NCI-H1417 (cell line): ENCODE measurements around the gene ADGRF5.
A peak's percentile ranks its signal among the peaks of the same experiment; 100 is the strongest.

Experiments used
- DNase-seq, 3 experiments: peaks; one replicate each; lab custom pipeline; 2025; lab: John Stamatoyannopoulos, UW

The ADGRF5 gene

DNA sequence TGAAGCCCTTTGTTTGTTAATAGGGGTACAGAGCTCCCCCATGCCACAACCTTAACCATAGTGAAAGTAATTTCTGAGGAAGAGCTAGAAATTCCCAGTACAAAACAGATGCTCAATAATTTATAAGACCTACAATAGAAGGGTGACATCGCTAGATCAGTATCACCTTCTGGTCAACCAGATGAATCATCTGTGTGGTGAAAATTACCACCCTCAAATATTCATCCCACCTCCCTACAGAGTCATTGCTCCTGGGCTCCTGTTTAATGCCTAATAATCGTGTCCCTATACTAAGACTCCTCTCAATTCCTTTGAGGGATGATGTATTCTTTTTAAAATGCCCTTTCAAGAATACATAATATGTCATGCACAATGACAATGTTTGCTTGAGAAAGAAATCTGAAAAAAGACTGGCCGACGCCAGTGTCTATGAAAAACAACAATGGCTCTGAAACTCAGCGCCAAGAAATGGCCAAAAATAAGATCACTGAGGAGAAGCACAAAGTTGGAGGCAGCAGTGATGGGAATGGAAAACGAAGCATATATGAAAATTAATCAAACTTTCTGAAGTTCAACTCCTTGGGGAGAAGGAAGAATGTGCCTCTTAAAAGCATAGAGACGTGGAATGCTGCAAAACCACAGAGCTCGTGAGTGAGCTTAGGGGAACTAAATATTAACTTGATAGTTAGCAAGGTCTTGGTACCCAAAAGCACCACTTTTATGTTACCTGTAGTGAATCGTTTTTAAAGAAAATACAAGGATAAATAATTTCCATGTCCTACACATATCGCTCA, 11.0 kb upstream of the ADGRF5 start:
- DNase-seq = no peak

DNA sequence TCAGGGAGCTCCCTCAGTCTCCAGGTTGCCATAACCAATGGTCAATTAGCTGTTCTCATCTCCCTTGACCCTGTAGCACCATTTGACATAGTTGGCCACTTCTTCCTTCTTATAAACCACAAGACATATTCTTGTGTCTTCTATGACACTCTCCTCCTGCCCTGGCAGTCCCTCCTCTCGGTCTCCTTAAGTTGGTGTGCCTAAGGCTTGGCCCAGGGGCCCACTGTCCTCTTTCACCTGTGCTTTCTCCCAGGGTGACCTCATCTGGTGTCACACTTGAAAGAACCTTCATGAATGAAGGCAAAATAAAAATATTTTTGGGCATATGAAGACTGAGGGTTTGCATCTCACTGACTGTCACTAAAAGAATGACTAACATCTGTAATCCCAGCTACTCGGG, 9.7 kb upstream of the ADGRF5 start:
- no peak for DNase-seq

DNA sequence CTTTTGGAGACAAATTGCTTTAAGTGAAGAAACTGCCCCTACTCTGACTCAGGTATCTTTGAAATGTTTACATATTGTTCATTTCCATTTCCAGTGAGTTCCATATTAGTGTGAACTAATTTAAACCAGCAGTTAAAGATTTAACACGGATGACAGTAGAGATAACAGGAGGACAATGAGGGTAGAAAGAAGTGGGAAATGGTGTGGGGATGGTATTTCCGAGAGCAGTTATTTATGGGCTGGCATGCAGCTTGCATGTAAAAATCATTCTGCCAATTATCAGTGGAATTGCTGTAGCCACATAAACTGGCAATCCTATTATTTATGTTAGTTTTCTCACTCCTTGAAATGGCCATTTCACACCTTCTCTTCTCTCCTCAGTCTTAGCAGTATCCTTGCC, 8.6 kb upstream of the ADGRF5 start:
- DNase-seq = no peak

DNA sequence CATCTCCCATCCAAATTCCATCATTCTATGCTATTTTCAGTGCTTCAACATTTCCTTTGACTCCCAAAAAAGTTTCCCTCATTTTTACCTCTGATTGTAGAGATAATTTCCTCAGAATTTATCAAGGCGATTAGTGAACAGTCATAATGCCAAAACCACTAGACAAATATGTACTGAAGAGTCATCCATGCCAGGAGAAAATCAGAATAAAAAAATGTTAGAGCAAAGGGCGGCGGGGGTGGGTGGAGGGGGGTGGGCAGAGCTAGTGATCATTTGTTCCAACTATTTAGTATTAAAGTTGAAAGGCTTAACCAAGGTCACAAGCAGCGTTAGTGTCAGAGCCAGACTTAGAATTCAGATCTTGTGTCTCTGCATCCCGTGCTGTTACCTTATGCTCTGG, 5.3 kb upstream of the ADGRF5 start:
- DNase-seq = no peak

DNA sequence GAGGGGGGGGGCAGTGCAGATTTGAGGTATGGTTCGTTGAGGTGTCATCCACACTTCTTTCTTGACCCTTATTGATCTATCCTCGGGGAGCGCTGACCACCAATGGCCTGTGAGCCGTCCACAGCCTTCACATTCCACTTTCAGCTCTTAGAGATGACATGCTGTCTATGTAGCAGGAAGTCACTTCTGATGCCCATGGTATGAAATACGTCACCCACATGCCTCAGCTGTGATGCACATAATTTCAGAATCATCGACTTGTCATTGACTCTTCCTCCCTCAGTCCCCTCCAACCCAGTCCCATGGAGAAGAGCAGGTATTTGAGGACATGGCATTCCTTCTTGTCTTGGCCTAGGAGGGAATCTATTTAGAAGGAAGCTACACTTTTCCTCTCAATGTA, 4.7 kb upstream of the ADGRF5 start:
- no peak for DNase-seq

DNA sequence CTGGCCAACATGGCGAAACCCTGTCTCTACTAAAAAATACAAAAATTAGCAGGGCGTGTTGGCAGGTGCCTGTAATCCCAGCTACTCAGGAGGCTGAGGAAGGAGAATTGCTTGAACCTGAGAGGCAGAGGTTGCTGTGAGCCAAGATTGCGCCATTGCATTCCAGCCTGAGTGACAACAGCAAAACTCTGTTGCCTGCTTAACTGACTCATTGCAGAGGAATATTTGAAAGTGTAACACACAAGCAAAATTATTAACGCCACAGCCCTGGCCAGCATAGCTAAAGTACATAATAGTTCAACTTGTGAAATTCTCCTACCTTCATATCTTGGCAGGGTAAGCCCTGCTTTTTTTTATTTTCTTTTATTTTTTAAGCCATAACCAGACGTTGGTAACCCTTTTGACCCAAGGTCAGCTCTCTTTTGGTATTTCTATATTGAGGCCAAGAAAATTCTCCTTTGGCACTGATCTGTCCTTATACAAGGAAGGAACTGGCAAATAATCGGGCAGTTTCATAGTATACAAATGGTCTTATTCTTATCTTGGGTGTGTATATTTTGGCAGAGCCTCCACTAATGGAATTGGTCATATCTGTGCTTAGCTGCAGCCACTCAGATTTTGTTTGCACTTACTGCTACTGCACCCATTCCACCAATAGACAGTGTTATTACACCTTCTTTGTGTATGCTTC, 4.0 kb upstream of the ADGRF5 start:
- no peak for DNase-seq

DNA sequence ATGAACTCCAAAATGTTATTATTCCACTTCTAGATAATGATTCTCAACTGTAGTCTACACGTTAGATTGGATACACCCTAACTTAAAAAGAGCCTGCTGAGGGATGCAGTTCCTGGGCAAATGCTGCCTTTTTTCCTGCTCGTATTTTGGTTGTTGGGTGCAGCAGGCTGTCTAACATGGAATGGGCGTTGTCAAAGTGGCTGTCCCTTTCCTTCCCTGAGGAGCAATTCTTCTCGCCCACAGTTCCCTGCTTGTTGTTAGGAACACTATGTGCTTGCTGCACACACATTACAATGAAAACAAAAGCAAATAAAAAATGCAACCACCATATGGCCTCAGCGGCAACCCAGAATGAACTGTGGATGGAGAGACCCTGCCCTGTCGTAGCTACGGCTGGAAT, 1.7 kb upstream of the ADGRF5 start:
- no peak for DNase-seq

DNA sequence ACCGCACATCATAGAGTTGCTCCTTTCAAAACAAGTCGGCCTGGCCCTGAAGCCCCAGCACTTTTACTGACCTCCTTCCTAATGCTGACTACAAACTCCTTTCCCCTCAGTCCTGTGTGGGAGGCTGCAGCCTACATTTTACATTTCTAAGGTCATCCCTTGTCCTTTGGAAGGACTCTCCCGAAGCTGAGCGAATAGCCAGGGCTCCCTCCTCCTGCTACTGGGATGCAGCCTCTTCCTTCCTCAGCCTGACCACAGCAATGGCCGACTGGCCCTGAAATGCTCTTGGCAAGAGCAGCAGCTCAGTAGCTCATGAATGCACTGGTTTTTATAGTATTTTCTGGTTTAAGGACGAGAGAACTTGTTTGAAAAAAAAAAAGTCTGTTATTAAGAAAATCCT, 679 bp downstream of the ADGRF5 start:
- DNase-seq = no peak

DNA sequence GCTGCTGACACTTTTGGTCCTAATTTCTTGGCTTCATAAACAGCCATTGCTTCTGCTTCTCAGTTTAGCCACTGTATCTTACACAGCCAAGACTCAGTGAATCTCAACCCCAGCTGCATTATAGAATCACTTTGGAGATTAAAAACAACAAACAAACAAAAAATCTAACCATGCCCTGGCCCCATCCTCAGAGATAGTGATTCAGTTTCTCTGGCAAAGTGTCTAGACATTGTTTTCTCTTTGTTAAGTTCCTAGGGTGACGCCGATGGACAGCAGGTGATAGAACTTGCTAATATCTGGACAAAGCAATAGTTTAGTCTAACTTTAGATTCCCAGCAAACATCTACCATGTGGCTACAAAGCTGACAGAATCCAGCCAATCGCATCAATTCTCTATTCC, 2.9 kb downstream of the ADGRF5 start:
- DNase-seq = no peak

DNA sequence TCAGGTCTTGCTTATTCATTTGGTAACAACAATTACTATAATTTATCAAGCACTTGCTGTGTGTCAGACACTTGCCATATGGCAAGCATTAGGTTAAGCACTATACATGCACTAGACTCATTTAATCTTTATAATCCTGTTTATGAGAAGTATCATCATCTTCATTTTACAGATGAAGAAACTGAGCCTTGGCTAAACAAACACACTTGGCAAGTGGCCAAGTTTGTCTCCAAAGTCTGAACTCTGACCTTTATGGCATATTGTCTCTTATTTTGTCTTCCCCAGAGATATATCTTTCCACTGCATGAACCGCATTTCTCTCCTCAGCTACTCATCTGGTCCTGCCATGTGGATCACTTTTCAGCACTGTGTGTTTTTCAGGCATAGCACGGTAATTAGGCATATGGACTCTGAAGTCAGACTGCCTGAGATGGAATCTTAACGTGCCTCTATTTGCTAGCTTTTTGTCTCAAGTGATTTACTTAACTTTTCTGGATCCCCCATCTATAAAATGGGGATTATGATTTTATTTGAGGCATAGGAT, 4.7 kb downstream of the ADGRF5 start:
- DNase-seq = peak in 1 of 3 experiments; percentile 49

DNA sequence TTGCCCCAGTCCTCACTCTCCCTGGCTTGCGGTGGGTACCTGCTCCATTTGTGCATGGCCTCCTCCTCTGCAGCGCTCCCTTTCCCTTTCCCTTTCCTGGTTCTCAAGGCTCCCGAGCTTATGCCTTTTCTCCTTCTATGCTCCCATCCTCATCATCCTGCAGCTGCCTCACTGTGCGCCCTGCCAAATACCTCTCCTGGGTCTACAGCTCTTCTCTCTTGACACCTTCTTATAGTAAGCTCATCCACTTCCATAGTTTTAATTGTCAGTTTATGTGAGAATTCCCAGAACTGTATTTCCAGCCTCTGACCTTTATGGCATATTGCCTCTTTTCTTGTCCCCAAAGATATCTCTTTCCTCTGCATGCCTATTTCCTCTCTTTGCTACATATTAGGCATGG, 5.9 kb downstream of the ADGRF5 start:
- DNase-seq = no peak

DNA sequence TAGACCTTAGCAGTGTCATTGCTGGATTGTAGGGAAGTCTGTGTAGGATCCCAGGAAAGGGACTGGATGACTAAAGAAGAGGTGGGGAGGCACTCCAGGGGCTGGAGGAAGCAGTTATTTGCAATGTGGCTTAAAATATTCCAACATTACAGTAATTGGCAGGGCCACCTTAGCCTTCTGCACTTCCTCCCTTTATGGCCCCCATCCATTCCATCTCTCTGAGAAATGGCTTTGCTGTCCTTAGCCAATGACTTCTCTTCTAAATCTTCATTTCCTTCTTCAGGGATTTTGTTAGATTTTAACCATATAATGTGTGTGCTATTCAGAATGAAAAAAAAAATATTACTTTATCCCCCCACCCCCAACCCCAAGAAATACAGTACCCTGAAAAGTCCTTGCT, 6.4 kb downstream of the ADGRF5 start:
- no peak for DNase-seq

DNA sequence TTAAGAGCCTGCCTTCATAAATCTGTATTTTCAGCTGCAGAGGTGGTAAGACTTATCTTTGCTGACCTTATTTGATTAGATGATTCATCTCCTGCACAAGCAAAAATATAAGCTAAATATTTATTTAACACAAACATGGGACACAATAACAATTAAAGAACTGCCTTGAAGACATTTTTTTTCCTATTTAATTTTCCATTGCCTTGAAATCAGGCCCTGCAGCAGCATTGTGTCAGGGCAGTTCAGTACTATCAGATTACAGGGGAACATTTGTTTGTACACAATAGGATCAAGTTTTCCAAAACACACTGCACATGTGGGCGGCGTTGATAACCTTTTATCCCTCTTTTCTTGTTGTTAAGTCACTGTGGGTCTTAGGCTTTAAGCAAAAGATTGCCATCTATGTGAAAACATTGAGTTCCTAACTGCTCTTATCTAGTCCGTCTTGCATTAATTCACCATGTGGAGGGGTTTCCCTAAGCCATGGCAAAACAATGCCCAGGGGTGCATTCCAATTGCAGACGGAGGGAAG, 7.4 kb downstream of the ADGRF5 start:
- DNase-seq = no peak

DNA sequence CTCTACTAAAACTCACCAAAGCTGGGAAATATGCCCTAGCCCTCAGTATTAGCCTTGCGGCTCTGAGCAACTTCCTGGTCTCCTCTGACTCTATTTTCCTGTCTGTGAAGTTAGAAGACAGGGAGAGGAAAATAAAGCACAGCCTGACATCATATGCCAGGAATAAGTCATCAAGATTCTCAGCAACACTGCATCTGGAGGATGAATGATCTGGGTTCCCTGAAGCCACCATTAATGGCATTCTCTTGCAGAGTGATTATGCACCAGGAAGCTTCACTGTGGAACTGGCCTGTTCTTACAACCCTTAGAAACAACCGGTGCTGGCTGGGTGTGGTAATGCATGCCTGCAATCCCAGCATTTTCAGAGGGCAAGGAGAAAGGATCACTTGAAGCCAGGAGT, 12.4 kb downstream of the ADGRF5 start:
- DNase-seq = no peak

DNA sequence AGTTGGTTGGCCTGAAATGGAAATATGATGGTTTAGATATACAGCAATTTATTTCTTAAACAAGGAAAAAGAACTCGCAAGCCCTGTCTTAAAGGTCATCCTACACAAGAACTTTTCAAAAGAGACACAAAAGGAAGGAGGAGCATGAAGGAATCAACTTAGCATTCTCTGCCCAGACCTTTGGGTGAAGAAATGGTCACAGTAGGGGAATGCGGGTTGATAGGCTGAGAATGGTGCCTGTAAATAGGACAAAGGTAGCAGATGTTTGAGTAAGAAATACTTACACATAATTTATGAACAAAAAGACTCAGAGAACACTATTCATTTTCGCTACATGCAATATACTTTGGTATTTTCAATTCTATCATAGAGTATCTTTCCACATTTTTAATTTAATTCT, 15.0 kb downstream of the ADGRF5 start:
- no peak for DNase-seq

DNA sequence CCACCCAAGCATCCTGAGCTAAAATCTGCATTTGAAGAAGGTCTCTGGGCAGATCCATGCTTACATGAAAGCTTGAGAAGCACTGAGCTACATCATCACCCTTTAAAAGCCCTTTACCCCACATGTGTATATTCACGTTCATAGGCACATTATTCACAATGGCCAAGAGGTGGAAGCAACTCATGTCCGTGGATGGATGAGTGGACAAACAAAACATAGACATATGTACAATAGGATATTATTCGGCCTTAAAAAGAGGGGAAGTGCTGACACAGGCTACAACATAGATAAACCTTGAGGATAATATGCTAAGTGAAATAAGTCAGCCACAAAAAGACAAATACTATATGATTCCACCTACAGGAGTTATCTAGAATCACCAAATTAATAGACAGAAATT, 17.6 kb downstream of the ADGRF5 start:
- no peak for DNase-seq

DNA sequence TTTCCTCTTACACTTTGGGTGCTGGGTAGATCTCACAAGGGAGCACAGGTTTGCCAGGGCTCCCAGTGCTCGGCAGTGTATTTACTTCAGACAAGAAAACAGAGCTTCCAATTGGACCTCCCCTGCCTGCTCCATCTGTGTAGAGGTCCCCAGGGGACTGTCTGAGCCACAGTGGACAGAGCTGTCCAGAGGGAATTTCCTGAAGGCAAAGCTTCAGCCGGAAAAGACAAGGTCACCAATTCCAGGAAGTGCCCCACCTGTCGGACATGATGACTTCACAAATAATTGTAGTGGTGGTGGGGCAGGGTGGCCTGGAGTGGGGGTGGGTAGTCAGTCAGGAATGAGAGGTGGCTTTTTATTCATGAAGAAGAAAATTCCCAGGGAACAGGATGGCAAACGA, 18.6 kb downstream of the ADGRF5 start:
- DNase-seq = no peak

DNA sequence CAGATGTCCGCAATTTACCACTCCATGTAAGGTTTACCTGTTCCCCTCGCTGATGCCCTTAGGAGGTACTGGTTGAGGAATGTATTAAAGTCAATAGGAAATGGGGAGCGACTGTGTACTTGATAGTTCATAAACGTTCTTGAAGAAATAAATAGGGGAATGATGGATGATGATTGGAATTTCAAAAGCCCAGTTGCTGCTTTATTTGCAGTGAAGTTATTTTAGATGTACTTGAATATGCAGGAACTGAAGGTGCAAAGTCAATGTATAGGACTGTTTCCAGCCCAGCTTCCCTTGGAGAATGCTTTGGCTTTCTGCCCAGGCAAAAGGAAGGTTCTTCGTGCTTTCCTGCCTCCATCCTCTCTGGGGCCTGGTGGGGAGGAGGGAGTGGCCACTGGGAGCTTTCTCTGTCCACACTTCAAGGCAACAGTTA, 19.8 kb downstream of the ADGRF5 start:
- no peak for DNase-seq

DNA sequence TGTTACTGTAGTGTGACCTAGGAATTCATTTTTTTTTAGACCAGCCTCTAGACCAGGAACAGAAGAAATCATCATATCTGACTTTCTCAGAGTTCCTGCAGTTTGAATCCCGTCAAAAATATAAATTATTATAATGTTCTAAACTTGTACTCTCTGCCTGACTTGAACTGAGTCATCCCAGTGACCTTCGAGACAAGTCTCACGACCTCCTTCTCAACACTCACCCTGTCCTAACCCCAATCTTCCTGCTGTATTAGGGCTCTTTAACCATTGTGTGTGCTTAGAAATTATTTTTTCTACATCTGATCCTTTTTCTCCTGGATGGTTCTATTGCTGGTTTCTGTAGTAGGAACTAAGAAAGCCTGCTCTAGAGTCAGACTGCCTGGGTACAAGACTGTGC, 21.5 kb downstream of the ADGRF5 start:
- no peak for DNase-seq

DNA sequence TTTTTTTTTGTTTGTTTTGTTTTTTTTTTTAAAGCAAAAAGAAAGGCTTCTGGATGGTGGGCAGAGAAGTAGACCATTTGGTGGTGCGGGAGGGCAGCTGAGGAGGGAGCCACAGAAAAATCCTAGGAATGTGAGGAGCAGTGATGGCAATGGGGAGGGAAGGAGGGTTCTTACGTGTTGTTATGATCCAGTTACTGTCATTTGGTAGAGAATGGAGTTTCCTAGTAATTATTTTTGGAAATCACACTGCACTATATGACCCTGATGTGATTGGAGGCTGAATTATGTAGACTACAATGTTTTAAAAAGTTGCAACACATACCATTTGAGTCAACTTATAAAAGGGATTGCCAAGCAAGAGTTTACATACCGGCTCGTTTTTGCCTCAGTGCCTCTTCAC, 22.1 kb downstream of the ADGRF5 start:
- no peak for DNase-seq

DNA sequence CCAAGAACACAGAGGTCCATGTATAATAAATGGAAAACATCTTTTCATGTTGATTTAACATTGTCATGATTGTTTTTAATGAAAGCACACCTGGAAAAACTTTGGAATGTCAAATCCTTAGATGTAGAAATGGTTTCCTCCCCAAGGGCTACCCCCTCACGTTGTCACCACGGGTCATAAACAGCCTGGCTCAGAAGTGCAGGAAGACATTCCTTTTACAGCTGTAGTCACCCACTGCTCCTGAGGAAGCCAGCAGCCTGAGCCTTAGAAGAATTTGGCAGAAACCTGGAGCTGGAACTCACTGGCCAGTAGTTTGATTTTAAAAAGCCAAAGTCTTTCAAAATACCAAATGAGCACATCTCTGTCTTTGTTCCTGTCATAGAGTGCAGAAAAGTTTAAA, 23.7 kb downstream of the ADGRF5 start:
- DNase-seq = no peak

DNA sequence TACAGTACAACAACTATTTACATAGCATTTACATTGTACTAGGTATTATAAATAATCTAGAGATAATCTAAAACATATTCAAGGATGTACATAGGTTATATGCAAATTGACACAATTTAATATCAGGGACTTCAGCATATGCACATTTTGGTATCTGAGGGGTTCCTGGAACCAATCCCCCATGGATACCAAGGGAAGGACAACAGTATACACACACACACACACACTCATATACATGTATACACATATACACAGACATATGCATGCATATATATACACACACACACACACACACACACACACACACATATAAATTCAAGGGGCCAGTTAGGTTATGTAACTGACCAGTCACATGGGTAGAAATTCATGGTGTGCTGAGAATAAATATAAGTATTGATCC, 24.9 kb downstream of the ADGRF5 start:
- DNase-seq = no peak

DNA sequence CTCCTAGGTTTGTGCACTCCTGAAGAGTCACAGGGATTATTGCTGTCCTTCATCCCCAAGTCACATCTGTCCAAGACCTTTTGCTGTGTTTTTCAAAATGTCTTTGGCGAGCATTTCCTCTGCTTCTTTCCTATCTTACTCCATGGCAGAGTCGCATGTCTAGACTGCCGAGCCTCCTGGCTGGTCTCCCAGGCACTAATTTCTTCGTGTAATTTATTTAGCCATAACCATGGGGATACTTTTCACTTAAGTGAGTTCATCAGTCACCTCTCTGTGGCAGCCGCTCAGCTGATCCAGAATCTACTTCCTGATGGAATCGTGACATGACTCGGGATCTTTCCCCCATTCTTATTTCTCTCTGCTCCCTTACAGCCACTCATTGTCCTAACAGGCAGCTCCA, 25.8 kb downstream of the ADGRF5 start:
- DNase-seq = no peak
